ENCODE measurements around the gene CFAP57. TPM values are rescaled to one million over a fixed set of nuclear protein-coding genes. Genes with fewer than 3 reads are reported as not detected.

CFAP57 gene
- total and polyA plus RNA-seq, 2 of the 4 experiments (the other 2 are of a cell fraction), result 0.29 to 0.36 TPM

DNA sequence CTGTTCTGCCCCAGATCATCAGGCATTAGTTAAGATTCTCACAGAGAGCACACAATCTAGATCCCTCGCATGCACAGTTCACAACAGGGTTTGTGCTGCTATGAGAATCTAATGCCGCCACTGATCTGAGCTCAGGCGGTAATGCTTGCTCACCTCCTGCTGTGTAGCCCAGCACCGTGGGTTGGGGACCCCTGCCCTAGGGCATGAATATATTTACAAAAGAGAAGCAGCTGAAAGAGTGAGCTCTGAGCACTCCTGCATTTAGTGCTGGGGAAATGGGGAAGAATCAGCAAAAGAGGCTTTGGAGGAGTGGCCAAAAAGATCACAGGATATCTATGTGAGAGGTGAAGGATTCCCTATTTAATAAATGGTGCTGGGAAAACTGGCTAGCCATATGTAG, 5.6 kb downstream of the CFAP57 start:
- POLR2A ChIA-PET (ENCODE audit: unreplicated experiment), result no interaction called here
- no peak overlapping the region for H2AFZ ChIP-seq (replicated peaks; ENCODE audit: low read length, poor library complexity)
- no TSS peak for BruUV-seq (replicated peaks)
- no peak for DNase-seq
- peaks cover 21% of the 10 kb centered on the region for H3K27me3 ChIP-seq (ENCODE audit: control insufficient read depth, insufficient read depth, low read length)
- no peak overlapping the region for H3K9ac ChIP-seq (ENCODE audit: low read depth, low read length)
- H2BK20ac ChIP-seq (ENCODE audit: low read depth, low read length), result no peak overlapping the region
- H2BK5ac ChIP-seq (ENCODE audit: low read depth, low read length, poor library complexity, severe bottlenecking), result no peak overlapping the region
- no CpG with 5 or more reads among the region's 4 CpGs for WGBS, 2 experiments (ENCODE audit: extremely low coverage in 2 of 2, insufficient read length in 1 of 2)
- H2AK5ac ChIP-seq (ENCODE audit: low read depth, low read length), result no peak overlapping the region
- H3K4ac ChIP-seq (ENCODE audit: low read depth, low read length), result no peak overlapping the region
- CTCF ChIA-PET, result no interaction called here
- H3K23ac ChIP-seq (ENCODE audit: low read depth, low read length), result no peak overlapping the region
- H3K4me3 ChIP-seq (ENCODE audit: insufficient read depth, low read depth, low read length), result no peak overlapping the region
- no peak overlapping the region for H2BK120ac ChIP-seq (ENCODE audit: low read depth, low read length)
- no peak overlapping the region for H4K91ac ChIP-seq (ENCODE audit: insufficient read depth, low read depth, low read length)
- no peak overlapping the region for H3K56ac ChIP-seq (ENCODE audit: extremely low read depth, insufficient read depth, low read length)
- dilution Hi-C loops (cut with HindIII; ENCODE audit: low sequenced_read_pairs, unreplicated experiment), result no loop called here
- H3K9me1 ChIP-seq (ENCODE audit: insufficient read depth, low read length), result peaks cover 5% of the 10 kb centered on the region; the same call in 1 of the 2 replicates
- no peak overlapping the region for H2BK15ac ChIP-seq (ENCODE audit: low read depth, low read length)
- H3K4me1 ChIP-seq (ENCODE audit: control insufficient read depth, insufficient read depth, low read length), result no peaks in the 10 kb centered on the region
- no peak overlapping the region for H2AK9ac ChIP-seq (replicated peaks; ENCODE audit: low read depth, low read length, poor library complexity)
- H3K27ac ChIP-seq (ENCODE audit: insufficient read depth, low read length), result no peak overlapping the region
- H4K8ac ChIP-seq (ENCODE audit: low read depth in 2 of 2, low read length in 2 of 2), result no peak overlapping the region
- TF ChIP-seq, protein P1, sequence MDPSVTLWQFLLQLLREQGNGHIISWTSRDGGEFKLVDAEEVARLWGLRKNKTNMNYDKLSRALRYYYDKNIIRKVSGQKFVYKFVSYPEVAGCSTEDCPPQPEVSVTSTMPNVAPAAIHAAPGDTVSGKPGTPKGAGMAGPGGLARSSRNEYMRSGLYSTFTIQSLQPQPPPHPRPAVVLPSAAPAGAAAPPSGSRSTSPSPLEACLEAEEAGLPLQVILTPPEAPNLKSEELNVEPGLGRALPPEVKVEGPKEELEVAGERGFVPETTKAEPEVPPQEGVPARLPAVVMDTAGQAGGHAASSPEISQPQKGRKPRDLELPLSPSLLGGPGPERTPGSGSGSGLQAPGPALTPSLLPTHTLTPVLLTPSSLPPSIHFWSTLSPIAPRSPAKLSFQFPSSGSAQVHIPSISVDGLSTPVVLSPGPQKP (IDR thresholded peaks at IDR 0.05; ENCODE audit: borderline replicate concordance, low read depth, low read length), result no peak
- no peak for TF ChIP-seq NFE2L2 (IDR thresholded peaks at IDR 0.05; ENCODE audit: low read depth, low read length)
- TF ChIP-seq CHD1 (IDR thresholded peaks at IDR 0.05; ENCODE audit: low read depth, low read length), result no peak
- no peak for TF ChIP-seq CEBPB (IDR thresholded peaks at IDR 0.05; ENCODE audit: low read depth, low read length)
- TF ChIP-seq MXI1 (IDR thresholded peaks at IDR 0.05; ENCODE audit: borderline replicate concordance, low read depth, low read length), result no peak
- no peak for TF ChIP-seq RFX5 (IDR thresholded peaks at IDR 0.05; ENCODE audit: low read depth, low read length)
- no peak for TF ChIP-seq RAD21 (IDR thresholded peaks at IDR 0.05; ENCODE audit: low read length)
- TF ChIP-seq BHLHE40 (IDR thresholded peaks at IDR 0.05; ENCODE audit: low read depth, low read length), result no peak
- no peak for TF ChIP-seq RCOR1 (IDR thresholded peaks at IDR 0.05; ENCODE audit: insufficient replicate concordance, low read length)
- no peak for TF ChIP-seq MAZ (IDR thresholded peaks at IDR 0.05; ENCODE audit: borderline replicate concordance, low read depth, low read length)
- TF ChIP-seq MAFK (IDR thresholded peaks at IDR 0.05; ENCODE audit: low read depth, low read length), result no peak
- no peak for TF ChIP-seq SMC3 (IDR thresholded peaks at IDR 0.05; ENCODE audit: low read depth, low read length)
- TF ChIP-seq, protein P2, sequence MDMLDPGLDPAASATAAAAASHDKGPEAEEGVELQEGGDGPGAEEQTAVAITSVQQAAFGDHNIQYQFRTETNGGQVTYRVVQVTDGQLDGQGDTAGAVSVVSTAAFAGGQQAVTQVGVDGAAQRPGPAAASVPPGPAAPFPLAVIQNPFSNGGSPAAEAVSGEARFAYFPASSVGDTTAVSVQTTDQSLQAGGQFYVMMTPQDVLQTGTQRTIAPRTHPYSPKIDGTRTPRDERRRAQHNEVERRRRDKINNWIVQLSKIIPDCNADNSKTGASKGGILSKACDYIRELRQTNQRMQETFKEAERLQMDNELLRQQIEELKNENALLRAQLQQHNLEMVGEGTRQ (IDR thresholded peaks at IDR 0.05; ENCODE audit: low read depth, low read length), result no peak
- TF ChIP-seq, protein P3, sequence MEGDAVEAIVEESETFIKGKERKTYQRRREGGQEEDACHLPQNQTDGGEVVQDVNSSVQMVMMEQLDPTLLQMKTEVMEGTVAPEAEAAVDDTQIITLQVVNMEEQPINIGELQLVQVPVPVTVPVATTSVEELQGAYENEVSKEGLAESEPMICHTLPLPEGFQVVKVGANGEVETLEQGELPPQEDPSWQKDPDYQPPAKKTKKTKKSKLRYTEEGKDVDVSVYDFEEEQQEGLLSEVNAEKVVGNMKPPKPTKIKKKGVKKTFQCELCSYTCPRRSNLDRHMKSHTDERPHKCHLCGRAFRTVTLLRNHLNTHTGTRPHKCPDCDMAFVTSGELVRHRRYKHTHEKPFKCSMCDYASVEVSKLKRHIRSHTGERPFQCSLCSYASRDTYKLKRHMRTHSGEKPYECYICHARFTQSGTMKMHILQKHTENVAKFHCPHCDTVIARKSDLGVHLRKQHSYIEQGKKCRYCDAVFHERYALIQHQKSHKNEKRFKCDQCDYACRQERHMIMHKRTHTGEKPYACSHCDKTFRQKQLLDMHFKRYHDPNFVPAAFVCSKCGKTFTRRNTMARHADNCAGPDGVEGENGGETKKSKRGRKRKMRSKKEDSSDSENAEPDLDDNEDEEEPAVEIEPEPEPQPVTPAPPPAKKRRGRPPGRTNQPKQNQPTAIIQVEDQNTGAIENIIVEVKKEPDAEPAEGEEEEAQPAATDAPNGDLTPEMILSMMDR (conservative IDR thresholded peaks at IDR 0.05; ENCODE audit: low read depth, low read length), result no peak
- no peak for TF ChIP-seq FOS (IDR thresholded peaks at IDR 0.05; ENCODE audit: low read depth, low read length)
- TF ChIP-seq POLR2A (IDR thresholded peaks at IDR 0.05; ENCODE audit: low read depth, low read length), result no peak
- no peaks in the 10 kb centered on the region for H3K79me1 ChIP-seq (ENCODE audit: low read depth in 1 of 2, low read length in 2 of 2)
- H3K14ac ChIP-seq (replicated peaks; ENCODE audit: low read depth, low read length), result no peak overlapping the region
- no peak for ATAC-seq (ENCODE audit: low read depth)
- intact Hi-C loops (cut with micrococcal nuclease), result no loop called here
- no peaks in the 10 kb centered on the region for H4K20me1 ChIP-seq (ENCODE audit: insufficient read depth, low read length)
- H4K5ac ChIP-seq (ENCODE audit: low read depth, low read length), result no peak overlapping the region
- no peak overlapping the region for H3K18ac ChIP-seq (ENCODE audit: low read depth, low read length)
- no peaks in the 10 kb centered on the region for H3K36me3 ChIP-seq (ENCODE audit: control insufficient read depth, insufficient read depth, low read length)
- H3K4me2 ChIP-seq (ENCODE audit: low read depth, low read length), result no peak overlapping the region
- in situ Hi-C loops (cut with MboI; ENCODE audit: low sequenced_read_pairs), result no loop called here
- no peaks in the 10 kb centered on the region for H3K9me3 ChIP-seq (ENCODE audit: control insufficient read depth, insufficient read depth, low read length)

Measured in IMR-90 (cell line).